ENCODE data around the gene OSCP1. TPM values are rescaled to one million over a fixed set of nuclear protein-coding genes. Genes with fewer than 3 reads are reported as not detected.

Gene OSCP1
- total and polyA plus RNA-seq, 8 donors: 1.7 to 69.4 (median 9.0) TPM

DNA sequence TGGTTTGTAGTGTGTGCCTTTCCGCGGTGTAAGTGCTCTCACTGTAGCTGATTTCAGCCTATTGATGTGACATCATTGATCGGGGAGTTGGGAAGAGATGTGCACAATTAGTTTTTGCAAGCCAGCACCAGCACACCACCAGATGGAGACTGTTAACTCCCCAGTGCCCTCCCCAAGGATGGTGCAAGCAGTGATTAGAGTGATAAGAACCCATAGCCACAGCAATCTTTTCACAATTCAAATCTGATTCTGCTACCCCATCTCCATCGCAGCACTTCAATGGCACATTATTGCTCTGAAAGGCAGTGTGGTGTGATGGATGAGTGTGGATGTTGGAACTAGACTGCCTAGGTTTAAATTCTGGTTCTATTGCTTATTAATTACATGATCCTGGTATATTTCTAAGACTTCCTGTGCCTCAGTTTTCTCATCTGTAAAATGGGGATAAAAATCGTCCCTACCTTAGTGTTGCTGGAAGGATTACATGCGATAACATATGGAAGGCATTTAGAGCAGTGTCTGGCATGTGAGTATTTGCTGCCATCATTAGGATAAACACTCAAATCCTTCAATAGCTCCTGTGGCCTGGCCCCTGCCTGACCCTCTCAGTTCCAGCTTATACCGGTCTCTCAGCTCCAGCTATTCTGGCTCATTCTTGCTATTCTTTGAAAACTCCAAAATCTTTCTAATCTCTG lies 25.8 kb upstream of the OSCP1 start:
- H3K36me3 ChIP-seq: peaks cover 0 to 9% (median 0%) of the 10 kb centered on the region in 4 donors
- no peaks in the 10 kb centered on the region for H3K4me1 ChIP-seq
- DNase-seq: no peak
- no peak overlapping the region for H3K4me3 ChIP-seq
- TF ChIP-seq EP300 (IDR thresholded peaks at IDR 0.05): no peak
- no peak for TF ChIP-seq POLR2AphosphoS5 (IDR thresholded peaks at IDR 0.05)
- no peaks in the 10 kb centered on the region for H3K9me3 ChIP-seq
- H3K27ac ChIP-seq: no peak overlapping the region
- peaks cover 0 to 10% (median 0%) of the 10 kb centered on the region in 3 donors for H3K27me3 ChIP-seq
- WGBS, 5 donors: 78 to 93% (median 86%) methylated on average over 7 of the region's 7 CpGs
- intact Hi-C loops (cut with DNase I; ENCODE audit: low total_unique reads): no loop called here

DNA sequence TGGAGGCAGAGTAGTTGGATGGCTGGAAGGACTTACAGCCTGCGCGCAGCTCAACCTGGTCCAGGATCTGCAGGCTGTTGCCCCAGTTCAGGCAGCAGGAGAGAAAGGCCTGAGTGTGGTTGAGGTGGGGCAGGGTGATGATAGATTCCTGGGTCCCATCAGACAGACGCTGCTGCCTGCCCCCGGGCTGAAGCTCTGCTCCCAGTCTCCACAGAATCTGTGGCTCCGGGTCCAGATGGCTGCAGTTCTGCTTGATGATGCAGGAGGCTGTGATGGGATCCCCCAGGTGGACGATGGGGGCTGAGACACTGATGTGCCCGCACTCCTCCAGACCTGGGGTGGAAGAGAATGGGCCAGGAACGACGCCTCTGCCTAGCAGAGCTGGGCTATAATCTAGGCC lies 25.1 kb upstream of the OSCP1 start:
- no peak overlapping the region for H3K4me3 ChIP-seq
- intact Hi-C loops (cut with DNase I; ENCODE audit: low total_unique reads): no loop called here
- no peaks in the 10 kb centered on the region for H3K4me1 ChIP-seq
- H3K9me3 ChIP-seq: no peaks in the 10 kb centered on the region
- 64 to 81% (median 72%) methylated on average over 8 to 9 of the region's 9 CpGs for WGBS, 5 donors
- H3K27ac ChIP-seq: peak overlapping the region in 1 of 5 donors; percentile 50
- peaks cover 0 to 9% (median 0%) of the 10 kb centered on the region in 4 donors for H3K36me3 ChIP-seq
- no peak for DNase-seq
- TF ChIP-seq, protein P1, sequence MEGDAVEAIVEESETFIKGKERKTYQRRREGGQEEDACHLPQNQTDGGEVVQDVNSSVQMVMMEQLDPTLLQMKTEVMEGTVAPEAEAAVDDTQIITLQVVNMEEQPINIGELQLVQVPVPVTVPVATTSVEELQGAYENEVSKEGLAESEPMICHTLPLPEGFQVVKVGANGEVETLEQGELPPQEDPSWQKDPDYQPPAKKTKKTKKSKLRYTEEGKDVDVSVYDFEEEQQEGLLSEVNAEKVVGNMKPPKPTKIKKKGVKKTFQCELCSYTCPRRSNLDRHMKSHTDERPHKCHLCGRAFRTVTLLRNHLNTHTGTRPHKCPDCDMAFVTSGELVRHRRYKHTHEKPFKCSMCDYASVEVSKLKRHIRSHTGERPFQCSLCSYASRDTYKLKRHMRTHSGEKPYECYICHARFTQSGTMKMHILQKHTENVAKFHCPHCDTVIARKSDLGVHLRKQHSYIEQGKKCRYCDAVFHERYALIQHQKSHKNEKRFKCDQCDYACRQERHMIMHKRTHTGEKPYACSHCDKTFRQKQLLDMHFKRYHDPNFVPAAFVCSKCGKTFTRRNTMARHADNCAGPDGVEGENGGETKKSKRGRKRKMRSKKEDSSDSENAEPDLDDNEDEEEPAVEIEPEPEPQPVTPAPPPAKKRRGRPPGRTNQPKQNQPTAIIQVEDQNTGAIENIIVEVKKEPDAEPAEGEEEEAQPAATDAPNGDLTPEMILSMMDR (IDR thresholded peaks at IDR 0.05): no peak
- TF ChIP-seq POLR2A (IDR thresholded peaks at IDR 0.05) (no peak), EP300 (IDR thresholded peaks at IDR 0.05) (no peak), POLR2AphosphoS5 (IDR thresholded peaks at IDR 0.05) (no peak)
- H3K27me3 ChIP-seq: peaks cover 0 to 4% (median 0%) of the 10 kb centered on the region in 3 donors

- Histone ChIP-seq H3K4me1 (no peaks in the 10 kb centered on the region), H3K27me3 (no peaks in the 10 kb centered on the region), H3K36me3 (peaks cover 0 to 9% (median 0%) of the 10 kb centered on the region in 4 donors), H3K9me3 (no peaks in the 10 kb centered on the region), H3K4me3 (no peak overlapping the region), H3K27ac (no peak overlapping the region)
- intact Hi-C loops (cut with DNase I; ENCODE audit: low total_unique reads): no loop called here
- no peak for DNase-seq
- WGBS, 5 donors: 83 to 90% (median 86%) methylated on average over 6 of the region's 6 CpGs
- TF ChIP-seq EP300 (IDR thresholded peaks at IDR 0.05) (no peak), POLR2AphosphoS5 (IDR thresholded peaks at IDR 0.05) (no peak), POLR2A (IDR thresholded peaks at IDR 0.05) (no peak)
- TF ChIP-seq, protein P1 (IDR thresholded peaks at IDR 0.05): no peak
Observed at GRCh38 chr1:36472656-36473055, 22.4 kb upstream of the OSCP1 start.

GRCh38 chr1:36471830-36472641 lies 21.8 kb upstream of the OSCP1 start:
- DNase-seq: no peak
- no peak for TF ChIP-seq POLR2A (IDR thresholded peaks at IDR 0.05)
- no peak for TF ChIP-seq EP300 (IDR thresholded peaks at IDR 0.05)
- TF ChIP-seq POLR2AphosphoS5 (IDR thresholded peaks at IDR 0.05): no peak
- TF ChIP-seq, protein P1 (IDR thresholded peaks at IDR 0.05): no peak
- H3K27ac ChIP-seq: no peak overlapping the region

More at GRCh38 chr1:36471830-36472641, 21.8 kb upstream of the OSCP1 start:
- H3K9me3 ChIP-seq: no peaks in the 10 kb centered on the region
- H3K4me1 ChIP-seq: no peaks in the 10 kb centered on the region
- intact Hi-C loops (cut with DNase I; ENCODE audit: low total_unique reads): no loop called here
- peaks cover 0 to 9% (median 0%) of the 10 kb centered on the region in 4 donors for H3K36me3 ChIP-seq
- no peak overlapping the region for H3K4me3 ChIP-seq
- no peaks in the 10 kb centered on the region for H3K27me3 ChIP-seq
- 64 to 80% (median 71%) methylated on average over 15 to 22 of the region's 22 CpGs for WGBS, 5 donors
